Heart right ventricle (tissue), 16 donors: ENCODE results near the gene SHISAL2B. TPM values are rescaled to one million over a fixed set of nuclear protein-coding genes. Genes with fewer than 3 reads are reported as not detected.

Experiments
- ATAC-seq, 8 donors: fragments of 200-7000 bp; cut with Tn5 transposase; one replicate each; pipeline ENCODE4 v1.9.1; 2020; ENCODE audit warnings: mild to moderate bottlenecking in 8 of 8, moderate library complexity in 8 of 8, moderate number of reproducible peaks in 1 of 8
- DNase-seq, 2 donors: peaks; one replicate each; pipeline ENCODE4 v3.0.0-alpha.2; 2020
- H3K27ac ChIP-seq, 10 donors: fragments of 200-600 bp; sonication (generic) in 2 of 10; one replicate each; pipeline versions ENCODE4 v1.5.0 to v1.8.0; 2020 to 2022; ENCODE audit warnings: mild to moderate bottlenecking in 3 of 10
- H3K27me3 ChIP-seq, 7 donors: fragments of 200-600 bp; one replicate each; pipeline ENCODE4 v1.8.0; 2021 to 2022; ENCODE audit warnings: mild to moderate bottlenecking in 2 of 7
- H3K36me3 ChIP-seq, 9 donors: fragments of 200-600 bp; sonication (generic) in 1 of 9; one replicate each; pipeline versions ENCODE4 v1.5.0 to v1.8.0; 2020 to 2022; ENCODE audit warnings: mild to moderate bottlenecking in 2 of 9
- H3K4me1 ChIP-seq, 9 donors: fragments of 200-600 bp; sonication (generic) in 1 of 9; one replicate each; pipeline versions ENCODE4 v1.5.0 to v1.8.0; 2020 to 2022; ENCODE audit warnings: mild to moderate bottlenecking in 4 of 9
- H3K4me3 ChIP-seq, 10 donors: fragments of 200-600 bp; sonication (generic) in 2 of 10; one replicate each; pipeline versions ENCODE4 v1.5.0 to v1.8.0; 2020 to 2022; ENCODE audit warnings: mild to moderate bottlenecking in 7 of 10, moderate library complexity in 2 of 10
- H3K9me3 ChIP-seq, 11 donors: fragments of 200-600 bp in 10 of 11; sonication (generic) in 2 of 11; one replicate each; pipeline versions ENCODE4 v1.5.0 to v1.8.0; 2013 to 2022; ENCODE audit warnings: mild to moderate bottlenecking in 2 of 11, control low read depth in 1 of 11, moderate library complexity in 1 of 11
- WGBS, 2 donors: extraction: QIAGEN DNeasy Blood & Tissue Kit; methylation state at CpG; one replicate each; pipeline ENCODE4 v1.1.7; 2013; ENCODE audit warnings: inconsistent platforms in 1 of 2; 5-methylcytosine and 5-hydroxymethylcytosine counted together
- intact Hi-C, 10 donors: fragments of 100-400 bp; cut with DNase I; formaldehyde crosslinking; loops; one replicate each; pipeline versions ENCODE4 v1.11.1 to v1.14.2; 2022
- polyA plus RNA-seq, 2 donors: library from polyadenylated mRNA; stranded (reverse); fragments of 200-250 nt; gene quantifications; one replicate each; pipeline ENCODE4 v1.2.3, GENCODE V29; 2013
- total RNA-seq, 10 donors: library from RNA; stranded (reverse); fragmentation: NEBNext Ultra II Directional in 3 of 10; extraction: Animal tissue kit (Norgen Biotek cat#: 25700) in 3 of 10; gene quantifications; one replicate each; pipeline versions ENCODE4 v1.2.1 to v1.2.4, GENCODE V29; 2021 to 2023
- TF ChIP-seq, protein P1 (sequence below), 9 donors: fragments of 200-600 bp; sonication (generic) in 2 of 9; IDR thresholded peaks; one replicate each; pipeline versions ENCODE4 v1.5.0 to v1.8.0; 2021 to 2022; ENCODE audit warnings: antibody characterized with exemption in 9 of 9, mild to moderate bottlenecking in 5 of 9, moderate library complexity in 1 of 9
- donor health status: Arrhythmogenic right ventricular cardiomyopathy.
- donor health status: ischemic (EF 13 %, LVEDD 7.1; RV severe dilation, severe dysfunction).
- donor health status: healthy with polysubstance abuse.
- donor health status: DM: no; HTN: yes; CAD: no.
- donor health status: DM: no; HTN: no; CAD: no.
- donor health status: ischemic (EF 25% LVEDD 6.9; RV normal size, moderate dysfunction).
- donor health status: ischemic (EF 25% LVEDD 5.7; RV mildly dilated, moderate dysfunction).
- donor health status: healthy.
- donor health status: DM: yes; HTN: yes; CAD: no.
- donor health status: Ischemic cardiomyopathy.
- donor health status: ischemic (EF 35%, LVEDD 5.7; RV mildly dilated, moderate dysfunction).
- donor health status: nonischemic (EF 11% LVEDD 7.7; RV severe dilation, severe dysfunction).
- donor health status: DM: yes; HTN: yes; CAD: no.
- donor health status: PGD.
- donor health status: ischemic (EF 29% LVEDD 5.4; RV normal size, mild dysfunction).
- donor health status: nonischemic (EF 23%, LVEDD 6.1; RV moderate dilation, normal function).

Gene SHISAL2B
- total and polyA plus RNA-seq, 12 donors: not detected

DNA sequence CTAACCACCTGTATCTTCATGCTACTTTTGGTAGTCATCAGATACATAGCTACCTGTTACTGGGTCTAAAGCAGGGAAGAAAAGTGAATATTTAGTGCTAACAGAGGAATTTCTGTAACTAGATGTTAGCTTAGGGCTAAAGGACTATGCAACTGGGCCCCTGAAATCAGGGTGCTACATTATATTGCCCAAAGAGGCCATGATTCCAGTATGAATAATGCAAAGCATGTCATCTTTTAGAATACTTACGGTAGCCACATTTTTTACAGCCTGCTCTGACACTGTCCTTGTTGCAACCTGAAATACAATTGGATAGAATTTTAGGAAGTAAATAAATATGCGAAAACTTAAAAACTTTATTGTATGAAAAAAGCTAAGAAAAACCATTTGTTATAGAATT lies 63.8 kb downstream of the SHISAL2B start:
- Histone ChIP-seq H3K4me3 (no peak overlapping the region), H3K36me3 (peaks cover 0 to 37% (median 0%) of the 10 kb centered on the region in 9 donors), H3K4me1 (peaks cover 0 to 11% (median 2%) of the 10 kb centered on the region in 9 donors), H3K27me3 (no peaks in the 10 kb centered on the region), H3K9me3 (no peaks in the 10 kb centered on the region), H3K27ac (no peak overlapping the region)
- ATAC-seq (no peak), DNase-seq (no peak)
- WGBS, 2 donors: 99 to 100% methylated on average over 2 of the region's 2 CpGs
- intact Hi-C loops: no loop called here
- TF ChIP-seq, protein P1, sequence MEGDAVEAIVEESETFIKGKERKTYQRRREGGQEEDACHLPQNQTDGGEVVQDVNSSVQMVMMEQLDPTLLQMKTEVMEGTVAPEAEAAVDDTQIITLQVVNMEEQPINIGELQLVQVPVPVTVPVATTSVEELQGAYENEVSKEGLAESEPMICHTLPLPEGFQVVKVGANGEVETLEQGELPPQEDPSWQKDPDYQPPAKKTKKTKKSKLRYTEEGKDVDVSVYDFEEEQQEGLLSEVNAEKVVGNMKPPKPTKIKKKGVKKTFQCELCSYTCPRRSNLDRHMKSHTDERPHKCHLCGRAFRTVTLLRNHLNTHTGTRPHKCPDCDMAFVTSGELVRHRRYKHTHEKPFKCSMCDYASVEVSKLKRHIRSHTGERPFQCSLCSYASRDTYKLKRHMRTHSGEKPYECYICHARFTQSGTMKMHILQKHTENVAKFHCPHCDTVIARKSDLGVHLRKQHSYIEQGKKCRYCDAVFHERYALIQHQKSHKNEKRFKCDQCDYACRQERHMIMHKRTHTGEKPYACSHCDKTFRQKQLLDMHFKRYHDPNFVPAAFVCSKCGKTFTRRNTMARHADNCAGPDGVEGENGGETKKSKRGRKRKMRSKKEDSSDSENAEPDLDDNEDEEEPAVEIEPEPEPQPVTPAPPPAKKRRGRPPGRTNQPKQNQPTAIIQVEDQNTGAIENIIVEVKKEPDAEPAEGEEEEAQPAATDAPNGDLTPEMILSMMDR (IDR thresholded peaks at IDR 0.05): no peak

DNA sequence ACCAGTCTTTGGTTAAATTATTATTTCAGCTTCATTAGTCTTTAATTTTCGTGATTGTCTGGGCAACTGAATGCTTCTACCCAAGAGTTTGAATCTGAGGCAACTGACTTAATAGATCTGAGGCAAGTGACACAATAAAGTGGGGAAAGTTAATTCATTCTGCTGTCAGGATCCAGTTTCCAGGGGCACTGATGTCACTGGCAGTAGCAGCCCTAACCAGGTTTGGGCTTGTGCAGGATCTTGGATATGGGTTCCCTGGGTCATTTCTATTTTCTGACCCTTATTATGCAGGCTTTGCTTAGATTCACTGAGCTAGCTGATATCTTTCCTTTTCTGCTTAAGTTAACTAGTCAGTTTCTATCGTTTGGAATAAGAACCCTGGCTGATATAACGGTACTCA lies 68.6 kb downstream of the SHISAL2B start:
- TF ChIP-seq, protein P1 (IDR thresholded peaks at IDR 0.05): no peak
- no peaks in the 10 kb centered on the region for H3K27me3 ChIP-seq
- DNase-seq: no peak
- ATAC-seq: no peak
- peaks cover 0 to 36% (median 0%) of the 10 kb centered on the region in 9 donors for H3K36me3 ChIP-seq
- H3K27ac ChIP-seq: no peak overlapping the region
- 74 to 88% methylated on average over 3 of the region's 3 CpGs for WGBS, 2 donors
- intact Hi-C loops: no loop called here
- H3K4me3 ChIP-seq: no peak overlapping the region
- H3K9me3 ChIP-seq: no peaks in the 10 kb centered on the region
- peaks cover 0 to 33% (median 17%) of the 10 kb centered on the region in 9 donors for H3K4me1 ChIP-seq

DNA sequence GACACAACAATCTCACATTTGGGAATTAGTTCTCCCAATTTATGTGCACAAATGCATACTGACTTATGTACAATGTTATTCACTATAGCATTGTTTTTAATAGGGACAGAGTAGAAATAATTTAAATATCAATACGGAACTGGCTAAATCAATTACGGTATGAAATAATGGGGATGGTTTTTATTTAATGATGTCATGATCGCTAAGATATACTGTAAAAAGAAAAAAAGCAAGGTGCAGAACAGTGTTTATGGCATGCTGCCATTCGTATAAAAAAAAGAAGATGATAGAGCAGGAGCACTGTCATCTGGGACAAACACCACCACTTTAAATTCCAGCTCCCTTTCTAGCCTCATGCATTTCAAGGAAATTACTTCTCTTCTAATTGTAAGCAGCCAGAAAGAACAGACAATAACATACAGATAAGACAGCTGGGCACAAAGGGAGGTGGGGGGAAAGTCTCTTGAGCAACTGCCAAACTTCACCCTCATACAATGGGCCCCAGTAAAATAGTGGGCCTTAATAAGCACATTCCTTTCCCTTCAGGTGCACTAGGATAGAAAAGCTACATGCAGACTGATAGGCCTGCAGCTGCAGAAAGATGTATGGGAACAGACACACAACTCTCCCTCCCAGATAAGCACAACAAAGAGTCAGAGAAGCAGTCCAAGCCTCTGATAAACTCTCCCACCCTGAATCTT lies 69.8 kb downstream of the SHISAL2B start:
- ATAC-seq: no peak
- WGBS, 2 donors: 60 to 74% methylated on average over 4 of the region's 4 CpGs

DNA sequence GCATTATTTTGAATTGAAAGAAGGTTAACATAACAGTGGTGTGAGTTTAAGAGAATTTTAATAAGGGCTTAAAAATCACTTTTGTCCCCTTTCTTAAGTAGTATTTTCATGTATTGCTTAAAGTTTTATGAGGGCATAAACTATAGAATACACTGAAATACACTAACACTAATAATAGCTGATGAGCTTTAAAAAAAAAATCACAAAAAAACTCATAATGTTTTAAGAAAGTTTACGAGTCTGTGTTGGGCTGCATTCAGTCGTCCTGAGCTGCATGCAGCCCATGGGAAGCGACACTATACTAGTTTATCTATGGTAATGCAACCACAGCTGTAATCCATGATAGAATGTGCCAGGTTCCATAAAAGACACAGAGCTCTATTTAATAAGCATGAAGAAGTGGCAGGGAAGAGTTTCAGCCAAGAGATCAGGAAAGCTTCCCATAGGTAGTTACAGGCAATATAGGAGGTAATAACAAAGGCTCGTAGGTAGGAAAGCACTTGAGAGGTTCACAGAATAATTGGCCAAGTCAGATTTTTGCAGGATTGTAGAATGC lies 73.7 kb downstream of the SHISAL2B start:
- Histone ChIP-seq H3K9me3 (no peaks in the 10 kb centered on the region), H3K27ac (no peak overlapping the region), H3K36me3 (peaks cover 0 to 40% (median 0%) of the 10 kb centered on the region in 9 donors), H3K27me3 (no peaks in the 10 kb centered on the region), H3K4me3 (no peak overlapping the region), H3K4me1 (peaks cover 6 to 64% (median 36%) of the 10 kb centered on the region in 9 donors)
- TF ChIP-seq, protein P1 (IDR thresholded peaks at IDR 0.05): no peak
- DNase-seq (no peak), ATAC-seq (no peak)
- intact Hi-C loops: no loop called here
- WGBS, 2 donors: 68 to 73% methylated on average over 4 of the region's 4 CpGs

More for the DNA sequence above, 69.8 kb downstream of the SHISAL2B start:
- no peaks in the 10 kb centered on the region for H3K27me3 ChIP-seq
- peaks cover 0 to 44% (median 25%) of the 10 kb centered on the region in 9 donors for H3K4me1 ChIP-seq
- no peak for DNase-seq
- H3K27ac ChIP-seq: no peak overlapping the region
- no peaks in the 10 kb centered on the region for H3K9me3 ChIP-seq
- peaks cover 0 to 41% (median 0%) of the 10 kb centered on the region in 9 donors for H3K36me3 ChIP-seq
- H3K4me3 ChIP-seq: no peak overlapping the region
- intact Hi-C loops: no loop called here
- TF ChIP-seq, protein P1 (IDR thresholded peaks at IDR 0.05): no peak
